IPS DF 6.9 (cell line): ENCODE results near the gene IGFBP7.
A peak's percentile ranks its signal among the peaks of the same experiment; 100 is the strongest.

ENCODE experiments used
- DNase-seq: peaks from one replicate; pipeline ENCODE4 v3.0.0-alpha.2; 2013; ENCODE audit warnings: low read depth, low spot score
- H3K27ac ChIP-seq: one replicate; pipeline ENCODE4 v1.5.1; 2013; ENCODE audit warnings: low read length, control low read depth
- H3K27me3 ChIP-seq: 2 replicates; pipeline ENCODE4 v1.6.1; 2013; ENCODE audit warnings: mild to moderate bottlenecking, low read length; ENCODE audit not compliant: control insufficient read depth, insufficient read depth
- H3K36me3 ChIP-seq: 2 replicates; pipeline ENCODE4 v1.6.1; 2013; ENCODE audit warnings: low read length; ENCODE audit not compliant: control insufficient read depth, insufficient read depth
- H3K4me1 ChIP-seq: 2 replicates; pipeline ENCODE4 v1.6.1; 2013; ENCODE audit warnings: low read length; ENCODE audit not compliant: control insufficient read depth, insufficient read depth
- H3K4me3 ChIP-seq: 2 replicates; pipeline ENCODE4 v1.5.1; 2013; ENCODE audit warnings: mild to moderate bottlenecking, low read length
- H3K9me3 ChIP-seq: 2 replicates; pipeline ENCODE4 v1.6.1; 2013; ENCODE audit warnings: low read length, inconsistent platforms; ENCODE audit not compliant: control insufficient read depth, insufficient read depth
- WGBS: extraction: QIAGEN DNeasy Blood & Tissue Kit; methylation state at CpG from one replicate; pipeline ENCODE4 v1.1.7; 2013; ENCODE audit warnings: mixed read lengths, missing lambda C conversion rate; ENCODE audit not compliant: insufficient read length, insufficient coverage; 5-methylcytosine and 5-hydroxymethylcytosine counted together

Gene IGFBP7

DNA sequence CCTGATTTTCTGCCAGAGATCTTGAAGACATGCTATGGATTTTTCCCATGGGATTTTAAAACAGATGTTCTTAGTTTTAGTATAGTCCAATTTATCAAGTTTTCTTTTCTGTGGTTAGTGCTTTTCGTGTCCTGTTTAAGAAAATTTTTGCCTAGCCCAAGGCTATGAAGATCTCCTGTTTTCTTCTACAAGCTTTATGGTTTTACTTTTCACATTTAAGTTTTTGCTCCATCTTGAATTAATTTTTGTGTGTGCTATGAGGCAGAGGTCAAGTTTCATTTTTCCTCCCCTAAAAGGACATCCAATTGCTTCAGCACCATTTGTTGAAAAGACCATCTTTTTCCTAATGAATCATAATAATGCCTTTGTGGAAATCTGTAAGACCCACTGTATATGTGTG, 65.9 kb downstream of the IGFBP7 start:
- no peaks in the 10 kb centered on the region for H3K9me3 ChIP-seq
- no CpG with 5 or more reads among the region's 1 CpG for WGBS
- DNase-seq, result no peak
- no peak overlapping the region for H3K4me3 ChIP-seq
- H3K4me1 ChIP-seq, result no peaks in the 10 kb centered on the region; the same call in 1 of the 2 replicates
- H3K36me3 ChIP-seq, result no peaks in the 10 kb centered on the region
- no peak overlapping the region for H3K27ac ChIP-seq
- no peaks in the 10 kb centered on the region for H3K27me3 ChIP-seq

DNA sequence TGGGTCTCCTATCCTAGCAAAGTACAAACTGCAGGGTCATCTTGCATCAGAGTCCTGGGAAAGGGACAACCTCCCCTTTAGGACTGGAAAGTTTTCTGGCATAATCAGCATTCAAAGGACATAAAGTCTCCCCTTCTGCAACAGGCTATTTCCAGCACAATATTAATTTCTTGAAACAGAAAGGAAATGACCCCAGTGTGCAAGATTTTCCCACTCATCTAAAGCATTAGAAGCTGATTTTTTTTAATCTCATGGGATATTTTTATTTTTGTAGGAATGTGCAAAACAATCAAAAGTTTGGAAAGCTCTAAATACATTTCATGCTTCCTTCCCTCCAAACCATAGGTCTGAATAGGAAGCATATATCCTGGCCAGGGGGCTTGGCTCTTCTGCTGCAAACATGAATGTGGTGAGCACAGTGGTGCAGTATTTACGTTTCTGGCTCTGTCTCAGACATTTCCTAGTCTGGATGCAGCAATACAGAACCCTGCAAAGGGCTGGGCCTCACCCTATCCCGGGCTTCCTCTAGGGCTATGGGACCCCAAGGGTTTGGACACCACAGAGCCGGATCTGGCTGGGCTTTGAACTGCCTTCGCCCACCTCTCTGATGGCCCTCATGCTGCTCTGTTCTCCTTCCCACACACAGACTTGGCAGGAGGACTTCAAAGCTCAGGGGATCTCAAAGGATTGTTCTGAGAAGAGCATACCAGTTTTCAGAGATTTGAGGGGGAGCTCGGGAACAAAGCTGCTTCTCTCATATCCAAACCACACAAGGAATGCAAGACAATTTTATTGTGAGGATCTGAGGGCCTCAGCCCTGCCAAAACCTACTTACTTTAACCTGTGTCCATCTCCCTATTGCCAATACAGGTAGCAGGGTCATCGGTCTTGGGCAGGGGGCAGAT, 66.6 kb downstream of the IGFBP7 start:
- no peaks in the 10 kb centered on the region for H3K27me3 ChIP-seq
- WGBS, result no CpG with 5 or more reads among the region's 6 CpGs
- no peaks in the 10 kb centered on the region for H3K9me3 ChIP-seq
- DNase-seq, result no peak
- H3K4me3 ChIP-seq, result no peak overlapping the region
- no peak overlapping the region for H3K27ac ChIP-seq
- H3K4me1 ChIP-seq, result no peaks in the 10 kb centered on the region; the same call in 1 of the 2 replicates
- H3K36me3 ChIP-seq, result no peaks in the 10 kb centered on the region

DNA sequence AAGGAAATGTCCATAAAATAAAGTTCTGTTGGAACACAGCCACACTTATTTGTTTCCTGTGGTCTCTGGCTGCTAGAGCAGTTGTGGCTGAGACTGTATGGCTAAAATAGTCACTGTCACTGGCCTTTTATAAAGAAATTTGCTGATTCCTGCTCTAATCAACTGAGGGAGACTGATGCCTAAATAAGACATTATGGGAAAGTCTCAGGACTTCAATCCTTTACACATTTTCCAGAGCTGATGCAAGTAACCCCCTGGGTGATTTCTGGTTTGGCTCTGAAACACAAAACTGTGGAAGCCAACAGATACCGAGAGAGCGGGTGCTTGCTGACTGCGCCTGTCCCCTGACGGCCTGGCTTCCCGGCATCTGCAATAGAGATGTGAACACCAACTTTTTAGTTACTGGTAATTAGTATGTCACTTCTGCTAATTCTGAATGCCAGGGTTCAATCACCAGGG, 67.4 kb downstream of the IGFBP7 start:
- H3K27ac ChIP-seq, result no peak overlapping the region
- WGBS, result no CpG with 5 or more reads among the region's 5 CpGs

DNA sequence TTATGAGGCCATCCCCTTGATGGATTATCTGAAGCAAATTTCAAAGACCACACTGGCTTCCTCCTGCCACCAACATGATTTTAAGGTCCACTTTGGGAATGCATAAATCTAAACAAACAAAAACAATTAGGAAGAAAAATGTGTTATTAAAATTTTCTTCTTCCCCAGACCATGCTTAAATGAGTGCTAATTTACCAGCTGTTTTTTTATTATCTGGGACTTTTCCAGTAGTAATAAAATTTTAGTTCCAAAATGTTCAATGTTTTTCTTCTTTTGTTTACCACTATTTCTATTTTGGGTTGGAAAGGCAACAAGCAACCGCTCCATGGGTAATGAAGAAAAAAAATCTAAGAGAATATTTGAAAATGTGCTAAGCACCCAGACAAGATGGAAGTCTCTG, 69.2 kb downstream of the IGFBP7 start:
- Histone ChIP-seq H3K4me3 (no peak overlapping the region), H3K27me3 (no peaks in the 10 kb centered on the region), H3K4me1 (no peaks in the 10 kb centered on the region; the same call in 1 of the 2 replicates), H3K27ac (no peak overlapping the region), H3K9me3 (no peaks in the 10 kb centered on the region), H3K36me3 (no peaks in the 10 kb centered on the region)
- WGBS, result no CpG with 5 or more reads among the region's 1 CpG
- no peak for DNase-seq

More for the DNA sequence above, 67.4 kb downstream of the IGFBP7 start:
- H3K4me1 ChIP-seq, result no peaks in the 10 kb centered on the region; the same call in 1 of the 2 replicates
- no peak overlapping the region for H3K4me3 ChIP-seq
- no peaks in the 10 kb centered on the region for H3K36me3 ChIP-seq
- H3K9me3 ChIP-seq, result no peaks in the 10 kb centered on the region
- H3K27me3 ChIP-seq, result no peaks in the 10 kb centered on the region
- no peak for DNase-seq

DNA sequence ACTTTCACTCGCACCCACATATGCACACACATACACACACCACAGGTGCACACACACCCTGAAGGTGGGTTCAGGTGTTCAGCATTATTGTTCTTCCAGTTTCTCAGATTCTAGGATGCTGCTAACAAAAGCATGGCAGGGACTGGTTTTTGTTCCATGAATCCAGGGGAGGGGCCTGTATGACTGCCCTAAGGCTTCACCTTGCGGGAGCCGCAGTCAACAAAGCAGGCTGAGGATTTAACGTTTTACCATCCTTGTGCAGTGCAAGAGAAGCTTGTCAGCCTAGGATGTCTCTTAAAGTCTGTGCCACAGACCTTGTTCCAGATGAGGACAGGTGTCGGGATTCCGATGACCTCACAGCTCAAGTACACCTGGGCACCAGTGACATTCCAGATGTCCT, 69.7 kb downstream of the IGFBP7 start:
- H3K27ac ChIP-seq, result no peak overlapping the region
- no peaks in the 10 kb centered on the region for H3K9me3 ChIP-seq
- WGBS, result no CpG with 5 or more reads among the region's 6 CpGs
- no peaks in the 10 kb centered on the region for H3K27me3 ChIP-seq
- no peaks in the 10 kb centered on the region; the same call in 1 of the 2 replicates for H3K4me1 ChIP-seq
- DNase-seq, result no peak
- H3K4me3 ChIP-seq, result no peak overlapping the region
- no peaks in the 10 kb centered on the region for H3K36me3 ChIP-seq

DNA sequence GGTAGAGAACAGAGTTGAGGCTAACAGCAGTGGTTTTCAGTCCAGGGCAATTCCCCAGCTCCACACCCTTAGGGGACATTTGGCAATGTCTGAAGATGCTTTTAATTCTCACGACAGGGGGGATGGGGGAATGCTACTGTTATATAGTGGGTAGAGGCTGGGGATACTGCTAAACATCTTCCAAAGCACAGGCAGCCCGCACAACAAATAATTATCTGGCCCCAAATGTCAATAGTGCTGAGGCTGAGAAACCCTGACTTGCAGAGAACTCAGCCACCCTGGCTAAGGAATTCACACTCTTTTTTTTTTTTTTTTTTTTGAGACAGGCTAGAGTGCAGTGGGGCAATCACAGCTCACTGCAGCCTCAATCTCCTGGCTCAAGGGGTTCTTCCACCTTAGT, 70.8 kb downstream of the IGFBP7 start:
- H3K9me3 ChIP-seq, result no peaks in the 10 kb centered on the region
- H3K4me3 ChIP-seq, result no peak overlapping the region
- H3K4me1 ChIP-seq, result no peaks in the 10 kb centered on the region; the same call in 1 of the 2 replicates
- WGBS, result no CpG with 5 or more reads among the region's 2 CpGs
- no peak overlapping the region for H3K27ac ChIP-seq
- no peak for DNase-seq
- no peaks in the 10 kb centered on the region for H3K36me3 ChIP-seq
- H3K27me3 ChIP-seq, result no peaks in the 10 kb centered on the region

DNA sequence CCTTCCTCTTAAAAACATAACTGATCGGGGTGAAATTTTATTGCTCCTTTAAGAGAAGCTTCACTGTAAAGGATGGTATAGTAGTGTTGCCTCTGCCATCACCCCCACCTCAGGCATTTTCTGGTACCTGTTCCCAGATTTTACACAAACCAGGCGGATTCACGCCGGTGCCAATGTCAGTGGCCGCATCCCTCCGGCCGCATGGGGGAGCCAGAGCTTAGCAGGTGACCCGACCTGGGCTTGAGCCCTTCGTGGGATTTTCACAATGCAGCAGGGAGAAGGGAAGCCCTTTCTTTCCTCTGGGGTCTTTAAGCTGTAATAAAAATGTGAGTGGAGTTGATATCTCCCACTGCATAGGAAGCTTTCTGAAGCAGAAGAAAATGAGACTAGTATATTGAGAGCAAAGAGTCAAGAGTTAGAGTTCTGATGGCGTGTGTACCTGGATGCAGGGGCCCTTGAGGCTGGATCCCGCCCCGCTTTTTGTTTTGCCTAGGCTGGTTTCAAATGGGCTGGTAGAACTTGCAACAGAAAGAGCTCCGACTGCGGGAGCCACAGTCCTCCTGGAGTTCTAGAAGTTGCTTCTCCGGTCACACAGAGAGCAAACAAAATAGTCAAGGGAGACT, 72.1 kb downstream of the IGFBP7 start:
- WGBS, result no CpG with 5 or more reads among the region's 15 CpGs
- Histone ChIP-seq H3K36me3 (no peaks in the 10 kb centered on the region), H3K4me1 (no peaks in the 10 kb centered on the region), H3K9me3 (no peaks in the 10 kb centered on the region), H3K27me3 (no peaks in the 10 kb centered on the region), H3K27ac (no peak overlapping the region), H3K4me3 (no peak overlapping the region)
- peak; percentile 48 for DNase-seq

DNA sequence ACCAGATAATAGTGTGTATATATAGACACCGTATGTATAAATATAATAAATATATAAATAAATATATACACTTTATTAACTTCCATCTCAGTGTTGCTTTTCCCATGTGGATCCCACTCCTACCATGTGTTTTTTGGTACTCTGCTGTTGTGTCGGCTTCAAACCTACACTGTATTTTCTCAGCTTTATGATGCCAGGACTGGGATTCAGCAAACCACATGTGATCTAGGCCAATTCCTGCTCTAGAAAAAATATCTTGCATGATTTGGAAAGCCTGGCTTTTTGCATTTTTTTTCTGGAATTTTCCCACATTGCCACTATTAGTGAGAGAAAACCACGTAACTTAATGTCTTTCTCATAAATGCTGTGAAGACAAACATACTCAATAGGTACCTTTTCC, 75.7 kb downstream of the IGFBP7 start:
- no peak overlapping the region for H3K4me3 ChIP-seq
- no peaks in the 10 kb centered on the region for H3K9me3 ChIP-seq
- H3K36me3 ChIP-seq, result no peaks in the 10 kb centered on the region; the same call in 1 of the 2 replicates
- no peaks in the 10 kb centered on the region for H3K4me1 ChIP-seq
- H3K27me3 ChIP-seq, result no peaks in the 10 kb centered on the region
- DNase-seq, result no peak
- no peak overlapping the region for H3K27ac ChIP-seq
- no CpG with 5 or more reads among the region's 3 CpGs for WGBS

DNA sequence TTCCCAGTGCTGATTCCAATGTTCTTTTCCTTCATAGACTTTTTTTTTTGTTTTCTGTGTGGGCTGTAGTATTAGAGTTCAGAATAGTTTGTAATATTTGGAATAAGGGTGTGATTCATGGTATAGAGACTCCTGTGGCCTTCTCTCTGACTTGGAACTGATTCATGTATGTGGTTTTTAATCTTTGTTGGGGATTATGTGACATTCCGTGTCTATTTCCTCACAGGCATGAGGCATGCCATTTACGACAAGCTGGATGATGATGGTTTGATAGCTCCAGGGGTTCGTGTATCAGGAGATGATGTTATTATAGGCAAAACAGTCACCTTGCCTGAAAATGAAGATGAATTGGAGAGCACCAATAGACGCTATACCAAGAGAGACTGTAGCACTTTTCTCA, 87.1 kb downstream of the IGFBP7 start:
- no CpG with 5 or more reads among the region's 4 CpGs for WGBS
- Histone ChIP-seq H3K4me1 (no peaks in the 10 kb centered on the region), H3K9me3 (no peaks in the 10 kb centered on the region), H3K36me3 (peaks cover 12% of the 10 kb centered on the region; the same call in 1 of the 2 replicates), H3K27me3 (no peaks in the 10 kb centered on the region), H3K4me3 (no peak overlapping the region), H3K27ac (no peak overlapping the region)
- no peak for DNase-seq

DNA sequence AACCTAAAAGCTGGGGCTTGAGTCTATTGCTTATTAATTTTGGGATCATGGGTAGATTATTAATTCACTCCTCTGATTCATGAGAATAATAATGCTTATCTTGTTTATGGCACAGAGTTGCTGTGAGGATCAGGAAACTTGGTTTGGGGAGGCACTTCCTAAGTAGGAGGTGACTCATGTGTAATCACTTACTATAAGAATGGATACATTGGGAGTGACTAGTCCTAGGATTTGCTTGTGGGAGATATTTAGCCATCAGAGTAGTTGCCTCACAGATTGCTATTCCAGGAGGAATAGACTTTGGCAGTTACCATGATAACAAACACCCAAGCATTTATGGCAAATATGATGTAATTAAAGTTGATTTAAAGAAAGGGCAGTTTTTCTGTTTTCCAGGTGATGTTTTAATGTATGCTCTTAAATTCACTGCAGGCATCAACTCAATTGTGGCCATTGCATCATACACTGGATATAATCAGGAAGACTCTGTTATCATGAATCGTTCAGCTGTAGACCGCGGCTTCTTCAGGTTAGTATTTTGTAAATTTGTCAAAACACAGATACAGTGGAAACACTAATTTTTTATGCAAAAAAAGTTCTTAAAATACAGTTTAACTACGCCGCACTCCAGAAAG, 89.6 kb downstream of the IGFBP7 start:
- Histone ChIP-seq H3K4me3 (no peak overlapping the region), H3K9me3 (no peaks in the 10 kb centered on the region), H3K36me3 (peaks cover 17% of the 10 kb centered on the region; the same call in 1 of the 2 replicates), H3K4me1 (no peaks in the 10 kb centered on the region), H3K27me3 (no peaks in the 10 kb centered on the region), H3K27ac (no peak overlapping the region)
- DNase-seq, result no peak
- WGBS, result no CpG with 5 or more reads among the region's 5 CpGs
